Measurements from ENCODE around the gene LMO7. TPM values are rescaled to one million over a fixed set of nuclear protein-coding genes. Genes with fewer than 3 reads are reported as not detected.

Gene LMO7
- total and polyA plus RNA-seq, 2 donors from 2014 or later = 44.0 to 138 TPM

GRCh38 chr13:75806117-75806516, 170.0 kb downstream of the LMO7 start:
- peaks cover 0 to 4% (median 0%) of the 10 kb centered on the region in 3 donors for H3K4me1 ChIP-seq (ENCODE audit: control insufficient read depth in 2 of 3, insufficient read depth in 2 of 3, low read depth in 1 of 3, low read length in 3 of 3)
- H3K9me3 ChIP-seq (ENCODE audit: control insufficient read depth in 2 of 3, insufficient read depth in 1 of 3, low read length in 3 of 3) = no peaks in the 10 kb centered on the region
- TF ChIP-seq CTCF (IDR thresholded peaks at IDR 0.05; ENCODE audit: borderline replicate concordance, extremely low read depth, insufficient read depth) = no peak
- intact Hi-C loops (cut with DNase I) = no loop called here
- H3K9ac ChIP-seq (ENCODE audit: low read length in 3 of 3) = no peak overlapping the region
- no peak for DNase-seq
- H3K27me3 ChIP-seq (ENCODE audit: control insufficient read depth, insufficient read depth, low read length) = no peaks in the 10 kb centered on the region
- no peak for FAIRE-seq
- H3K27ac ChIP-seq (ENCODE audit: low read depth in 2 of 2, low read length in 2 of 2) = no peak overlapping the region
- H3K4me3 ChIP-seq (ENCODE audit: low read length in 3 of 3) = no peak overlapping the region
- peaks cover 0 to 10% (median 0%) of the 10 kb centered on the region in 3 donors for H3K36me3 ChIP-seq (ENCODE audit: control insufficient read depth in 2 of 3, insufficient read depth in 3 of 3, low read length in 3 of 3)

GRCh38 chr13:75811361-75811760, 175.2 kb downstream of the LMO7 start:
- H3K9me3 ChIP-seq (ENCODE audit: control insufficient read depth in 2 of 3, insufficient read depth in 1 of 3, low read length in 3 of 3) = no peaks in the 10 kb centered on the region
- no peak for TF ChIP-seq CTCF (IDR thresholded peaks at IDR 0.05; ENCODE audit: borderline replicate concordance, extremely low read depth, insufficient read depth)
- intact Hi-C loops (cut with DNase I) = no loop called here
- H3K36me3 ChIP-seq (ENCODE audit: control insufficient read depth in 2 of 3, insufficient read depth in 3 of 3, low read length in 3 of 3) = no peaks in the 10 kb centered on the region
- peaks cover 0 to 6% (median 0%) of the 10 kb centered on the region in 3 donors for H3K4me1 ChIP-seq (ENCODE audit: control insufficient read depth in 2 of 3, insufficient read depth in 2 of 3, low read depth in 1 of 3, low read length in 3 of 3)
- DNase-seq (no peak), FAIRE-seq (no peak)
- H3K4me3 ChIP-seq (ENCODE audit: low read length in 3 of 3) = no peak overlapping the region
- H3K27me3 ChIP-seq (ENCODE audit: control insufficient read depth, insufficient read depth, low read length) = no peaks in the 10 kb centered on the region
- no peak overlapping the region for H3K27ac ChIP-seq (ENCODE audit: low read depth in 2 of 2, low read length in 2 of 2)
- H3K9ac ChIP-seq (ENCODE audit: low read length in 3 of 3) = no peak overlapping the region

GRCh38 chr13:75811841-75812240, 175.7 kb downstream of the LMO7 start:
- H3K4me3 ChIP-seq (ENCODE audit: low read length in 3 of 3) = no peak overlapping the region
- H3K9ac ChIP-seq (ENCODE audit: low read length in 3 of 3) = no peak overlapping the region
- FAIRE-seq (no peak), DNase-seq (no peak)
- H3K4me1 ChIP-seq (ENCODE audit: control insufficient read depth in 2 of 3, insufficient read depth in 2 of 3, low read depth in 1 of 3, low read length in 3 of 3) = peaks cover 0 to 6% (median 0%) of the 10 kb centered on the region in 3 donors
- H3K27ac ChIP-seq (ENCODE audit: low read depth in 2 of 2, low read length in 2 of 2) = no peak overlapping the region
- H3K27me3 ChIP-seq (ENCODE audit: control insufficient read depth, insufficient read depth, low read length) = no peaks in the 10 kb centered on the region
- no peaks in the 10 kb centered on the region for H3K9me3 ChIP-seq (ENCODE audit: control insufficient read depth in 2 of 3, insufficient read depth in 1 of 3, low read length in 3 of 3)
- intact Hi-C loops (cut with DNase I) = no loop called here
- H3K36me3 ChIP-seq (ENCODE audit: control insufficient read depth in 2 of 3, insufficient read depth in 3 of 3, low read length in 3 of 3) = no peaks in the 10 kb centered on the region
- TF ChIP-seq CTCF (IDR thresholded peaks at IDR 0.05; ENCODE audit: borderline replicate concordance, extremely low read depth, insufficient read depth) = no peak

- no peak for TF ChIP-seq CTCF (IDR thresholded peaks at IDR 0.05; ENCODE audit: borderline replicate concordance, extremely low read depth, insufficient read depth)
- FAIRE-seq = no peak
- intact Hi-C loops (cut with DNase I) = no loop called here
- H3K4me1 ChIP-seq (ENCODE audit: control insufficient read depth in 2 of 3, insufficient read depth in 2 of 3, low read depth in 1 of 3, low read length in 3 of 3) = peaks cover 0 to 6% (median 0%) of the 10 kb centered on the region in 3 donors
- H3K4me3 ChIP-seq (ENCODE audit: low read length in 3 of 3) = no peak overlapping the region
- no peaks in the 10 kb centered on the region for H3K27me3 ChIP-seq (ENCODE audit: control insufficient read depth, insufficient read depth, low read length)
- no peaks in the 10 kb centered on the region for H3K36me3 ChIP-seq (ENCODE audit: control insufficient read depth in 2 of 3, insufficient read depth in 3 of 3, low read length in 3 of 3)
- H3K9ac ChIP-seq (ENCODE audit: low read length in 3 of 3) = no peak overlapping the region
- peak in 1 of 5 donors; percentile 54 for DNase-seq
- H3K27ac ChIP-seq (ENCODE audit: low read depth in 2 of 2, low read length in 2 of 2) = no peak overlapping the region
- no peaks in the 10 kb centered on the region for H3K9me3 ChIP-seq (ENCODE audit: control insufficient read depth in 2 of 3, insufficient read depth in 1 of 3, low read length in 3 of 3)
Observed at GRCh38 chr13:75812751-75813181, 176.6 kb downstream of the LMO7 start.
